Measurements from ENCODE around the gene CFD.
A peak's percentile ranks its signal among the peaks of the same experiment; 100 is the strongest.
"Not testable (repeated sequence)": the region's sequence is repeated elsewhere in the genome, so short reads cannot be mapped to it uniquely, and the experiment has no call there.

The CFD gene

GRCh38 chr19:873084-873483 lies 13.6 kb downstream of the CFD start:
- in situ Hi-C loops (cut with HindIII; ENCODE audit: low pct_unique_long_range_greater_than_20kb, low sequenced_read_pairs) = no loop called here

GRCh38 chr19:873561-874041 lies 14.1 kb downstream of the CFD start:
- DNase-seq (ENCODE audit: low read depth in 1 of 2, low spot score in 1 of 2) = no peak
- no peak for TF ChIP-seq JUND (IDR thresholded peaks at IDR 0.05; ENCODE audit: low read depth)
- in situ Hi-C loops (cut with HindIII; ENCODE audit: low pct_unique_long_range_greater_than_20kb, low sequenced_read_pairs) = no loop called here

More at GRCh38 chr19:873084-873483, 13.6 kb downstream of the CFD start:
- DNase-seq (ENCODE audit: low read depth in 1 of 2, low spot score in 1 of 2) = peak in 1 of 2 experiments; percentile 53
- no peak for TF ChIP-seq JUND (IDR thresholded peaks at IDR 0.05; ENCODE audit: low read depth)

- TF ChIP-seq JUND (IDR thresholded peaks at IDR 0.05; ENCODE audit: low read depth) = no peak
- in situ Hi-C loops (cut with HindIII; ENCODE audit: low pct_unique_long_range_greater_than_20kb, low sequenced_read_pairs) = no loop called here
- no peak for DNase-seq (ENCODE audit: low read depth in 1 of 2, low spot score in 1 of 2)
These were observed 15.9 kb downstream of the CFD start for GRCh38 chr19:875265-875879.

- no peak for DNase-seq (ENCODE audit: low read depth in 1 of 2, low spot score in 1 of 2)
These were observed 16.6 kb downstream of the CFD start for GRCh38 chr19:876089-876488.

GRCh38 chr19:876780-877314 lies 17.4 kb downstream of the CFD start:
- TF ChIP-seq JUND (IDR thresholded peaks at IDR 0.05; ENCODE audit: low read depth) = no peak
- no peak for DNase-seq (ENCODE audit: low read depth in 1 of 2, low spot score in 1 of 2)
- in situ Hi-C loops (cut with HindIII; ENCODE audit: low pct_unique_long_range_greater_than_20kb, low sequenced_read_pairs) = no loop called here

More at GRCh38 chr19:876089-876488, 16.6 kb downstream of the CFD start:
- TF ChIP-seq JUND (IDR thresholded peaks at IDR 0.05; ENCODE audit: low read depth) = no peak
- in situ Hi-C loops (cut with HindIII; ENCODE audit: low pct_unique_long_range_greater_than_20kb, low sequenced_read_pairs) = no loop called here

- DNase-seq (ENCODE audit: low read depth in 1 of 2, low spot score in 1 of 2); in situ Hi-C loops (cut with HindIII; ENCODE audit: low pct_unique_long_range_greater_than_20kb, low sequenced_read_pairs): not testable (repeated sequence)
These were observed 18.7 kb downstream of the CFD start for GRCh38 chr19:877992-878660.

GRCh38 chr19:878751-879561 lies 19.5 kb downstream of the CFD start:
- DNase-seq (ENCODE audit: low read depth in 1 of 2, low spot score in 1 of 2); in situ Hi-C loops (cut with HindIII; ENCODE audit: low pct_unique_long_range_greater_than_20kb, low sequenced_read_pairs): not testable (repeated sequence)

GRCh38 chr19:879711-880438 lies 20.4 kb downstream of the CFD start:
- no peak for DNase-seq (ENCODE audit: low read depth in 1 of 2, low spot score in 1 of 2)
- in situ Hi-C loops (cut with HindIII; ENCODE audit: low pct_unique_long_range_greater_than_20kb, low sequenced_read_pairs) = no loop called here
- TF ChIP-seq JUND (IDR thresholded peaks at IDR 0.05; ENCODE audit: low read depth) = no peak

- no peak for DNase-seq (ENCODE audit: low read depth in 1 of 2, low spot score in 1 of 2)
- in situ Hi-C loops (cut with HindIII; ENCODE audit: low pct_unique_long_range_greater_than_20kb, low sequenced_read_pairs) = no loop called here
- TF ChIP-seq JUND (IDR thresholded peaks at IDR 0.05; ENCODE audit: low read depth) = no peak
These were observed 22.1 kb downstream of the CFD start for GRCh38 chr19:881385-882071.

- no peak for TF ChIP-seq JUND (IDR thresholded peaks at IDR 0.05; ENCODE audit: low read depth)
- DNase-seq (ENCODE audit: low read depth in 1 of 2, low spot score in 1 of 2) = no peak
- in situ Hi-C loops (cut with HindIII; ENCODE audit: low pct_unique_long_range_greater_than_20kb, low sequenced_read_pairs) = no loop called here
These were observed 23.5 kb downstream of the CFD start for GRCh38 chr19:882871-883497.

GRCh38 chr19:883661-884211 lies 24.3 kb downstream of the CFD start:
- DNase-seq (ENCODE audit: low read depth in 1 of 2, low spot score in 1 of 2) = peak; percentile 64 to 79
- in situ Hi-C loops (cut with HindIII; ENCODE audit: low pct_unique_long_range_greater_than_20kb, low sequenced_read_pairs) = no loop called here
- no peak for TF ChIP-seq JUND (IDR thresholded peaks at IDR 0.05; ENCODE audit: low read depth)

Measured in T47D (cell line).